Measurements from ENCODE around the gene KASH5.
"Not testable (repeated sequence)": the region's sequence is repeated elsewhere in the genome, so short reads cannot be mapped to it uniquely, and the experiment has no call there.

Gene KASH5

DNA sequence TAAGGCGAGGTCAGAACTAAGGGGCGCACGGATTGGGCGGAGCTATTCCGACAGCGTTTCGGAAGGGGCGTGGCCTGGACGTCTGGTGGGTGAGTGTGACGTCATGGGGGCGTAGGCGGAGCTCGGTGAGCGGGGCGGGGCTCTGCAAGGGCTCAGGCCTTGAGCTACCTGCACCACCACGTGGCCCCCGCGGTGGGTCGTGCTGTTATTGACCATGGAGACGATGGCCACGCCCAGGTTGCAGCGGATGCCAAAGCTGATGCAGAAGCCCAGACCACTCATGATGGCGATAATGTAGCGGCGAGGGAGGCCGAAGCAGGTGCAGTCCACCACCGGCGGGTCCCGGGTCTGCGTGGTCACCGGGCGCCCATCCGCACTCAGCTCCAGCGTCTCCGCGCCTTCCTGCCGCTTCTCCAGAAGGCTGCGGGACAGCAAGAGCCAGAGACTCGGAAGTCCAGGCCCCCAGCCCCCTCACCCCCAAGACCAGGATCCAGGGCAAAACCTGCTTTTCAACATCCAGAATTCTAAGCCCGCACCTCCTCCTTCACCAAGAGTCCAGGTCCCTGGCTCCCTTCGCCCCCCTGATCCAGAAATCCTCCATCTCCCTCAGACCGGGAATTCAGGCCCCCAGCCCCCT is 48.5 kb downstream of the KASH5 start:
- no peak for DNase-seq (ENCODE audit: low read depth in 2 of 2, low spot score in 1 of 2)

DNA sequence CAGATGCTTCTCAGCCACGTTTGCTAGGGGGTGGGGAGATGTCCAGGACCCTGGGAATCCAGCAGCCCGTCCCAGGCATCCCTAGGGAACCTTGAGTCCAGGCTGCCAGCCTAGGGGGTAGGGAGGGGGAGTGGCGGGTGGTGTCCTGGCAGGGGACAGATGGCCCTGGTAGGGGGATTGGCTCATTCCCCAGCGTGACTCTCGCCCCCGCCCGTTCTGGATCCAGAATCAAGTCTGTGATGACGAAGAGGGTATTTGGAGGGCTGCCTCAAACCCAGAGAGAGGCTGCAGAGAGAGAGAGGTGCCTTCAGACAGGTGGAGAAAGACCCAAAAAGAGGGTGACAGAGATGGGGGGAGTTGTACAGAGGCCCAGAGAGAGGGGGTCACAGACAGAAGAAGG is 49.2 kb downstream of the KASH5 start:
- no peak for DNase-seq (ENCODE audit: low read depth in 2 of 2, low spot score in 1 of 2)

DNA sequence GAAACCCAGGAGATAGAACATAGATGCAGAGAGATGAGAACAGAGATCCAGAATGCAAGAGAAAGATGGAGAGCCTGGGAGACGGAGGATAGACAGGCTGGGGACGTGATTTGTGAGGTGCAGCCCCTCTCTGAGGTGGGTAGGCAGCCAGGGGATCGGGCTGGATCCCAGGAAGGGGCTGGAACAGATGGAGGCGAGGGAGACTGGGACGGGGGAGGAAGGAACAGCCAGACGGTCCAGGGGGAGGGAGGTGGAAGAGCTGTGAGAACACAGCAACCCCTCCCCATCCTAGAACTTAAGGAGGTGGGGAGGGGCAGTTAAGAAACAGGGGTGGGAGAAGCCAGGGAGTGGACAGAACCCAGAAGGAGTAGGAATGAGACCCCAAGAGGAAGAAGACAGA is 50.2 kb downstream of the KASH5 start:
- DNase-seq (ENCODE audit: low read depth in 2 of 2, low spot score in 1 of 2), result no peak

DNA sequence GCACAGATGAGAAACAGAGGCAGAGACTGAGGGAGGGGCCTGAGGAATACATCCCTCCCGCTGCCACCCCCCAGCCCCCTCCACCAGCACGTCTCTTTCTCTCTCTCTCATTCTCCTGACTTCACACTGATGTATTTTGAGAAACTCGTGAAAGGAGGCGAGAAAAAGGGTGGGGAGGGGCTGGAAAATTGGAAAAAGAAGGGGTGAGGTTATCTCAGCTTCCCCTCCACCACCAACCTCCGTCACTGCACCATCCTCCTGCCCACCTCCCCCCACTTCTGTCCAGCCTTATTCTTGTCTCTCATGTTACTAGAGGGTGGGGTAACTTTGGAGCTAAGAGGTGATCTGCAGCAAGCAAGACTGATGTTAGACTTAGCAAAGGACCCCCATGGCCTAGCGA is 51.8 kb downstream of the KASH5 start:
- no peak for DNase-seq (ENCODE audit: low read depth in 2 of 2, low spot score in 1 of 2)

DNA sequence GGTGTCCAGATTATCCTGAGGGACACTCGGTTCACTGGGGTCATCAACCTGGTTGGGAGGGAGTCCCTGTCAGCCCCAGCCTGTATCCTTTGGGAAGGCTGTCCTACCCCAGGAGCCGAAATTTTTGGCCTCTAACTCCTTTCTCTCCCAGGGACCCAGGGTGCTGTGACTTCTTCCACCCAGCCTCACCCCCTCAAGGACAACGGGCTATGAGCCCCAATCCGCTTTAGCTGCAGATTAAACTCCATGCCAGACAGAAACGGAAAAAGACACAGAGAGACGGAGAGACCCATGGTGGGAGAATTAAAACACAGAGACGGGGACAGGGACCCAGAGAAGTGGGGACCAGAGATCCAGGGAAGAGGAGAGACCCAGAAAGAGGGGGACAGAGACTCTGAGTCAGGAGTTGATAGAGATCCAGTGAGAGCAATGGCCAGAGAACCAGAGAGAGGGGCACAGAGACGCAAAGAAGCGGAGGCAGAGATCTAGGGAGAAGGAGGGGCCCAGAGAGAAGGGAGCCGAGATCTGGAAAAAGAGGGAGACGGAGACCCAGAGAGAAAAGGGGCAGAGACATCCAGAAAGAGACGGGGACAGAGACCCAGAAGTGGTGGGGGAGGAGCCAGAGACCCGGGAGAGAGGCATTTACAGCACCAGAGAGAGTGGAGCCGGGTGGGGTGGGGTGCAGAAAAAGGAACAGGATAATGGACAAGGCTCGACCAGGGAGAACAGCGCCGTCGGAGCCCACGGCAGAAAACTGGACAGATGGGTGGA is 52.6 kb downstream of the KASH5 start:
- no peak for DNase-seq (ENCODE audit: low read depth in 2 of 2, low spot score in 1 of 2)

DNA sequence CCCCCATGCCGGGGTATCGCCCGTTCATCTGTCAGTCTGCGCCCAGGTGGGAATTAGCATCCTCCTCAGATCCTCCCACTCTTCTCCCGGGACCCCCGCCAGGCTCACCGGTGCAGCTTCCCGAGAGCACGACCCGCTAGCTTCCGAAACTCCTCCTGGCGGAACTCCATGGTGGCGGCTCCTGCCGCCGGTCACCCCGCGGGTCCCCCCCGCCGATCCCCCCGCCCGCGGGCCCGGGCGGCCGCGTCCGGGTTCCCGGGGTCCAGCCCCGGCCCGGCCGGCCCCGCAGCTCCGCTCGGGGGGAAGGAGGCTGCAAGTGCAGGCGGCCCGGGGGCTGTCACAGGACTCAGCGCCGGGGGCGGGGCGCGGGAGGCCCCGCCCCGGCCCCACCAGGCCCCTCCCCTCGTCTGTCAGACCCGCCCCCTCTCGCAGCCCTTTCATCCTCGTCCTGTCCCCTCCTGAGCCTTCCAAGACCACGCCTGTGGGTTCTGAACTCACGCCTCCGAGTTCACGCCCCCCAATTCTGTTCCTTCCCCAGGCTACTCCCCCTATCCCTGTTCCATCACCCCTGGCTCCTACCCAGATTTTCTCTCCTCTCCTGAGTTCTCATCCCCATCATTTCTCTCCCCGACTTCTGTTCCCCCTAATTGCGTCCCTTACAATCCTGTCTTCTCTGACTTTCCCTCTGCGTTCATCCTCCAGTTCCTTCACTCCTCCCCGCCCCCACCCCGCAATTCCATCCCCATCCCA is 53.3 kb downstream of the KASH5 start, which contains the start of gene SLC17A7:
SLC17A7 (minus strand) TSS at position 318 of the 750 bp plus-strand sequence; CDS start at position 170, 148 bp downstream.
- no peak for DNase-seq (ENCODE audit: low read depth in 2 of 2, low spot score in 1 of 2)

DNA sequence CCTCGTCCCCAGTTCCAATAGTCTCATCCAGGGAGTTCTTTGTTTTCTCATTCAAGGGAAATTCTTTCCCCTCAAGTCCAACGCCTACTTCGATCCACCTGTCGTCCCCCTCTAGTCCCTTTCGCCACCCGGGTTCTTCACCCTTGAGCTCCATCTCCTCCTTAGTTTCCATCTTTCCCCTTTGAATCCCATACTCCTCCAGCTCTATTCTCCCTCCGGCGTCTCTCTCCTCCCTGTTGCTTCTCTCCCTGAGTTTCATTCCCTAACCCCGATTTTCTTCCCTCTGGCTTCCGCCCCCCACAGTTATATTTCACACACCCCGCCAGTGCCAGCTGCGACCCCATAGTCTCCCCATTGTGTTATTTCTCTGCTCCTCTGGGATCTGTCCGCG is 53.9 kb downstream of the KASH5 start:
- no peak for DNase-seq (ENCODE audit: low read depth in 2 of 2, low spot score in 1 of 2)

DNA sequence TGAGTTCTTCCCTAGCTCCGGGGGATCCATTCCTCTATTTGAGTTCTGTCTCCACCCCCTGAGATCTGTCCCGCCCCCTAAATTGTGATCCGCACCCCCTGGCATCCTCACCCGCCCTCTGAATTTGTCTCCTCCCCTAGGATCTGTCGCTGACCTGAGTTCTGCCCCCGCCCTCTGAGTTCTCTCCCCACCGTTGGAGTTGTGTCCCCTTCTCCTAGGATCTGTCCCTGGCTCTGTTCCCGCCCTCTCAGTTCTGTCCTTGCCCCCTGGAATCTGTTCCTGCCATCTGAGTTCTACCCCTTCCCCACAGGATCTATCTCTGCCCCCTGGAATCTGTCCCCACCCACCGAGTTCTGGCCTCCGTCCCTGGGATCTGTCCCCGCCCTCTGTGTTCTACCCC is 54.3 kb downstream of the KASH5 start:
- no peak for DNase-seq (ENCODE audit: low read depth in 2 of 2, low spot score in 1 of 2)

DNA sequence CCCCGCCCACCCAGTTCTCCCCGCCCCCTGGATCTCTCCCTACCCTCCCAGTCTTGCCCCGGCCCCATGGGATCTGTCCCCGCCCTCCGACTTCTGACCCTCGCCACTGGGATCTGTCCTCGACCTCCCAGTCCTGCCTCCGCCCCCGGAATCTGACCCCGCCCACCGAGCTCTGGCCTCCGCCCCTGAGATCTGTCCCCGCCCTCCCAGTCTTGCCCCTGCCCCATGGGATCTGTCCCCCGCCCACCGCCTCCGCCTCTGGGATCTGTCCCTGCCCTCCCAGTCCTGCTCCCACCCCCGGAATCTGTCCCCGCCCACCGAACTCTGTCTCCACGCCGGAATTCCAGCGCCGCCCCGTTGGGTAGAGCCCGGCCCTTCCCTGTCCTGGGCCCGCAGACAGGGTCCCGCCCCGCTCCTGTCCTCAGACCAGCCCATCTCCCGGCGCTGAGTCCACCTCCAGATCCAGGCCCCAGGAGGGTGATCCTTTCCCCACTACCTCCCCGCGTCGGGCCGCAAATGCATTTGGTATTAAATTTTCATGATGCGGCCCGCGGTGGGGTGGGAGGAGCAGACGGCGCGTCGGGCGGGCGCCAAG is 54.8 kb downstream of the KASH5 start:
- DNase-seq (ENCODE audit: low read depth in 2 of 2, low spot score in 1 of 2), result no peak

DNA sequence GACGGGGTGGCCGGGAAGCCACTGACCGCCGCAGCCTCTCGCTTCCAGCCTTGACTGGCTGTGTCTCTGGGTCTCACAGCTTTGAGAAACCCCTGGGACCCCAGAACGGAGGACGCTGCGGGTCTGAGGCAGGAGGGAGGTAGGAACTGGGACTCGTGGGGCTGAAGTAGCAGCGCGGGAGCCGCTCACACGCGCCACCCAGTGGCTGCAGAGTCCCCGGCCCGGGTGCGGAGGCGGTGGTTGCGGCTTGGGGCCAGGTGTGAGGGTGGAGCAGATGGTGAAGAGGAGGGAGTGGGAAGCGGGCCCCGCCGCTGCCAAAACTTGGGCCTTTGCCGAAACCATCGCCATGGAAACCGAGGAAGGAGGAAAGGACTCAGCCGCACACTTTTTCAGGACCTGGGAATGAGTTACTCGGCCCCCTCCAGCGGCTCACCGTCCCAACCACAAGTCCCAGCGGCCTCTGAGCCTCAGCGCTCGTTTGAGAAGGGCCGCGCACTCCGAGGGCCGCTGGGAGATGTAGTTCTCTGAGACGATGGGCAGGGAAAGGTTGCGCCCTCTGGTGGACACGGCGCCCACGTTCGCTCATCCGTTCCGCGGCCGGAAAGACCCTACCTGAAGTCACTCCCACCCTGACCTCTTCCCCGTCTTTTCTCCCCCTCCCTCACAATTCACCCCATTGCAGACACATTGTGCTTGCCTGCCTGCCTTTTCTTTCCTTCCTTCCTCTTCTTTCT is 55.5 kb downstream of the KASH5 start:
- peak; percentile 83 to 87 for DNase-seq (ENCODE audit: low read depth in 2 of 2, low spot score in 1 of 2)

DNA sequence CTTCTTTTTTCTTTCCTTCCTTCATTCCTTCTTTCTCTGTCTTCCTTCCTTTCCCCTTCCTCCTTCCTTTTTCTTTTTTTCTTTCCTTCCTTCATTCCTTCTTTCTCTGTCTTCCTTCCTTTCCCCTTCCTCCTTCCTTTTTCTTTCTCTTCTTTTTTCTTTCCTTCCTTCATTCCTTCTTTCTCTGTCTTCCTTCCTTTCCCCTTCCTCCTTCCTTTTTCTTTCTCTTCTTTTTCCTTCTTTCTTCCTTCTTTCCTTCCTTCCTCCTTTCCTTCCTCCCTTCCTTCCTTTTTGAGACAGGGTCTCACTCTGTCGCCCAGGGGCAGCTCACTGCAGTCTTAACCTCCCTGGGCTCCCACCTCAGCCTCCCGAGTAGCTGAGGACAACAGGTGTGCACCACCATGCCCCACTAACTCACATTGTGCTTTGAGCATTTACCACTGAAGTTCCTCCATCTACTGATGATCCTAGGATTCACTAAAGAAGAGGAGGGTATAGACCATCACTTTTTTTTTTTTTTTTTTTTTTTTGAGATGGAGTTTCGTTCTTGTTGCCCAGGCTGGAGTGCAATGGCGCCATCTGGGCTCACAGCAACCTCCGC is 56.2 kb downstream of the KASH5 start:
- not testable (repeated sequence) for DNase-seq (ENCODE audit: low read depth in 2 of 2, low spot score in 1 of 2)

DNA sequence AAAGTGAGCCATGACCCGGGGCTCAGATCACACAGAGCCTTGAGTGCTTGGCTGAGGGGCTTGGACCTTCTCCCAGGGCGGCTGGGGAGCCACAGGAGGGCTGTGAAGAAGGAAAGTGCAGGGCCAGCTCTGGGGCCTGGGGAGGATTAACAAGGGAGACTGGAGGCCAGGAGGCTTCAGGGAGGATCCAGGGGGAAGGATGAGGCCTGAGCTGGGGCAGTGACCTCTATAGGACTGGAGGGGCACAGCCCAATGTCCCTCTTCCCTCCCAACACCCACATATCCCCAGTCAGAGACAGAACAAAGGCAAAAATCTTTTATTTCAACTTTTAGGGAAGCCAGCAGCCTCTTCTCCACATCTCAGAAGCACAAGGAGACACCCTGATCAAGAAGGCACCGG is 57.9 kb downstream of the KASH5 start:
- no peak for DNase-seq (ENCODE audit: low read depth in 2 of 2, low spot score in 1 of 2)

DNA sequence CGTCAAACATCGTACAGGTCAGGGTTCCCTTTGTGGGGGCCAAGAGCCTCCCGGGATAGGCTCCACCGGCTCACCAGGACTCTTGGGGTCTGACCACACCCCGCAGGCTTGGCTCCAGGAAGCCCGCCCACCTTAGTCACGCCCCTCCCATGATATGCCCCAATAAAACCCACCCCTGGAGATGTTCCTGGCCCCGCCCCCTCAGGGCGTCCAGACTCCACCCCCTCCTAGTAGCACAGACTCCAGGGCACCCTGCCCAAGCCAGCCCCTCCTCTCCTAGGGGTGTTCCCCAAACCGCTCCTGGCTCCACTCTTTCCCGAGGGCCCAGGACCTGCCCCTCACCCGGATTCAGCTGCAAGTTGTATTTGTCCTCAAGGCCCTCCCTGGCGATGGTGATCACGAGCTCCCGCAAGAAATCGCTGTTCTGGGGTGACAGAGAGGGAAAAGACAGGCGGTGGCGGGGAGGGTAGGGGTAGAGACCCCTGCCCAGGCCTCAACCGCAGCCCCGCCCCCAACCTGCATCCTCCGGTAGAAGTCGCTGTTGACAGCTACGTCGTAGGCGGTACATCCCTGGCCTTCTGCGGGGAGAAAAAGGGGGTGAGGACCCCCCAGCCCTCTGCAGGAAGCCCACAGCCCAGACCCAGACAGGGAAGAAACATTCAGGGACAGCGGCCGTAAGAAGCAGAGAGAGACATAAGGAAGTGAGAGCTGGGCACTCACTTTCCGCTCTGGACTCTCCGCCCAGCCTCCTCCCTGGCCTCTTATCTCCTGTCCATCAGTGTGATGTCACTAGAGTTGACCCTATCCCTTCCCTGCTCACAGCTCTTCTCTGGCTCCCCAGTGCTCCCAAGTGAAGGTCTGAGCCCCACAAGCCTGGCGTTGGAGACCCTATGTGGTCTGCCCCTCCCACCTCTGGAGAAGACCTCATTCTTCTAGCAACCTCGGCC is 59.7 kb downstream of the KASH5 start:
- DNase-seq (ENCODE audit: low read depth in 2 of 2, low spot score in 1 of 2), result no peak

DNA sequence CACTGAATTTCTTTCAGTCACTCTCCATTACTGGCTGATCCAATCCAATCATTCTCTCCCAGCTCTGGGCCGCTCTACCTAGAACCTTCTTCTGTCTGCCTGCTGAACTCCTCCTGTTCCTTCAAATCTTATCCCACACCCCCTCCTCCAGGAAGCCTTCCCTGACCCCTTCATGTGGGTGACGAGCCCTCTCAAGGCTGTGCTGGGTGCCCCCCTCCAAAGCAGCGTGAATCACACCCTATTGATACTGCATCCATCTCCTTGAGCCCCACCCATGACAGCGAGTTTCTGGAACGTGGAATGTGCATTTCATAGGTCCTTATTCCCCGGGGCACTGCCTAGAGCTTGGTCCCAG is 60.4 kb downstream of the KASH5 start:
- no peak for DNase-seq (ENCODE audit: low read depth in 2 of 2, low spot score in 1 of 2)

DNA sequence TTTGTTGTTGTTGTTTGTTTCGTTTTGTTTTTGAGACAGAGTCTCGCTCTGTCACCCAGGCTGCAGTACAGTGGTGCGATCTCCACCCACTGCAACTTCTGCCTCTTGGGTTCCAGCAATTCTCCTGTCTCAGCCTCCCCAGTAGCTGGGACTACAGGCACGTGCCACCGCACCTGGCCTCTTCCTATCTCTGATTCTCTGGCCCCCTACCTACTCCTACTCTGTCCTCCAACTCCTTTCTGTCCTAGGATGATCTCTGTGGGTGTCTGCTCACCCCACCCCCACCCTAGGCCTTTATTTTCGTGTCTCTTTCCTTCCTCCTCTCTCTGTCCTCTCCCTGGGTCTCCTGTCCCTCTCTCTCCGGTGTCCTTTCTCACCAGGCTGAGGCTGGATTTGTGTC is 62.4 kb downstream of the KASH5 start:
- DNase-seq (ENCODE audit: low read depth in 2 of 2, low spot score in 1 of 2), result no peak

DNA sequence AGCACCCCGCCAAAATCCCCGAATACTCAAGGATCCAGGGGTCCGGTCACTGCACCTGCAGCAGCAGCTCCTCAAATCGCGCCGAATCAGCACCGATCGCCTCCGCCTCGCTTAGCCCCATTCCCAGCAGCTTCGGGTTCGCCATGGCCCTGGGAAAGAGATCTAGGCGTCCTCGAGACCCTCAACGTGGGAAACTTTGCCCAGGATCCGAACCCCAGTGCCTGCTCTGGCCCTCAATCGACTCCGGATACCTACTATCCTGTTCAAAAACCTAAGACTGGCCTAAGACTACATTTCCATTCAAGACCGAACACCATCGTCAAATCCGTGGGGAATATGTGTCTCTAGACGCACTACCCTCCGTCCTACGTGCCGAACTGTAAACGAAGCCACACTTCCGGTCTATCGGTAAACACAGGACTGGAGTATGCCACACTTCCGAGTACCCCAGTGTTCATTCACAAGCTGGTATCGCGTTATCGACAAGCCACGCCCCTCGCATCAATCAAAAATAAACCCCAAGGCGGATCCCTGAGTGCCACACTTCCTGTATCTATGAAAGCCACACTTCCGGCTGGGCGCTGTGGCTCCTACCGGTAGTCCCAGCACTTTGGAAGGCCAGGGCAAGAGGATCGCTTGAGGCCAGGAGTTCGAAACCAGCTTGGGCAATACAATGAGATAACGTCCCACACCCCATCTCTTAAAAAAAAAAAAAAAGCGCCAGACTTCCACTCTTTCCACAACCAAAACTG is 63.6 kb downstream of the KASH5 start, which contains the start of gene PIH1D1:
PIH1D1 (minus strand) TSS at position 385 of the 752 bp plus-strand sequence; CDS start at position 145, 240 bp downstream.
- peak; percentile 90 to 92 for DNase-seq (ENCODE audit: low read depth in 2 of 2, low spot score in 1 of 2)

DNA sequence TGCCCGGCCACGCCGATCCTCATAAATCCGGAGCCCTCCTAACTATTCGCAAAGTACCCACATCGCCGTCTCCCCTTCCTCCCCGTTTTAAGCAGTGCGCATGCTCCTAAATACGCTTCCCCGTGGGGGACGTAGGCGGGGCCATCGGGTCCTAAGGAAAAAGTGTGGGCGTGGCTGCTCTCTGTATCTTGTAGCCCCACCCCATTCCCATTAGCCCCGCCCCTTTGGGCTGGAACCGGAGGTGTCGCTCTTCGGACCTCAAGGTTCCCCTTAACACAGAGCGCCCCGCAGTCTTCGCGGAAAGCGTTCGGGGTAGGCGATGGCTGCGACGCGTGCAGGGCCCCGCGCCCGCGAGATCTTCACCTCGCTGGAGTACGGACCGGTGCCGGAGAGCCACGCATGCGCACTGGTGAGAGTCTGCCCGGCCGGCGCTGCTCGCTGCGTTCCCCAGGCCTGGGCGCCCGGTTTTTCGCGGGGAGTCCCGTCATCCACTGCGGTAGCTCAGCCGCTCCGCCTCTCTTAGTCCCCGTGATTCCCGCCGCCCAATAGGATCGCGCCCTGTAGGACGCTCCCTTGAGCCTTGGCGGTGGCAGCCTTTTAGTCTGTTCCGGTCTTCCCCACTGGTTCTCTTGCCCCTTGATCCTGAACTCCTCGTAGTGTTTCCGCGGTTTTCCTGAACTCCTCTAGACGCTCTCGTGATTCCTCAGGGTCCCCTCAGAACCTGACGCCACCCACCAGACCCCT is 65.1 kb downstream of the KASH5 start, which contains the start of gene ALDH16A1:
ALDH16A1 (plus strand) TSS at position 213 of the 744 bp plus-strand sequence; CDS start at position 320, 107 bp downstream.
- peak; percentile 91 to 95 for DNase-seq (ENCODE audit: low read depth in 2 of 2, low spot score in 1 of 2)

DNA sequence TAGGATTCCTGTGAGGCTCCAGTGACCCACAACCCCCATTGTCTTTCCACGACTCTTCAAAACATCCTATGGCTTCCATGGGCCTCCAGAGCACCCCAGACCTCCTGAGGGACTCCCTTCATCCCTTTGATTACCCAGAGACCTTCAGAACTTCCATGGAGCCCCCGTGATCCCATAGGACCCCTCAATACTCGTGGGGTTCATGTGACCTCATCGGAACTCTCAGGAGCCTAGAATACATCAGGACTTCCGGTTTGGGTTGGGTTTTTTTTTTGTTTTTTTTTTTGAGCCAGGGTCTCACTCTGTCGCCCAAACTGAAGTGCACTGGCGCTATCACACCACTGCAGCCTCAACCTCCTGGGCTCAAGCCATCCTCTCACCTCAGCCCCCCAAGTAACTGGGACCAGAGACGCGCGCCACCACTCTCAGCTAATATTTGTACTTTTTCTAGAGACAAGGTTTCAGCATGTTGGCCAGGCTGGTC is 65.8 kb downstream of the KASH5 start:
- no peak for DNase-seq (ENCODE audit: low read depth in 2 of 2, low spot score in 1 of 2)

Measured in stimulated activated CD8-positive, alpha-beta memory T cell treated with anti-CD3 and anti-CD28 coated beads, Interleukin-4, amount 100 ng/mL, for 4 hours (primary cell).